Uterus (tissue), 2 donors: ENCODE measurements around the gene PTPRN2.

Experiments
- CTCF ChIP-seq, 4 experiments: fragments of 200-600 bp in 2 of 4; fragments of 450-650 bp in 2 of 4; sonication (generic) in 2 of 4; IDR thresholded peaks; one replicate each; pipeline ENCODE4 v1.5.1; 2016 to 2019; ENCODE audit warnings: antibody characterized with exemption in 4 of 4, mild to moderate bottlenecking in 2 of 4, moderate library complexity in 1 of 4
- POLR2A ChIP-seq, 2 donors: fragments of 450-650 bp; IDR thresholded peaks; one replicate each; pipeline ENCODE4 v1.6.1; 2016; ENCODE audit warnings: antibody characterized with exemption in 2 of 2, mild to moderate bottlenecking in 1 of 2, moderate library complexity in 1 of 2

- no peak for TF ChIP-seq CTCF (IDR thresholded peaks at IDR 0.05)
- no peak for TF ChIP-seq POLR2A (IDR thresholded peaks at IDR 0.05)
These were observed 569.4 kb downstream of the PTPRN2 start for GRCh38 chr7:158018098-158018762.
